ENCODE results near the gene PRR19.

DNA sequence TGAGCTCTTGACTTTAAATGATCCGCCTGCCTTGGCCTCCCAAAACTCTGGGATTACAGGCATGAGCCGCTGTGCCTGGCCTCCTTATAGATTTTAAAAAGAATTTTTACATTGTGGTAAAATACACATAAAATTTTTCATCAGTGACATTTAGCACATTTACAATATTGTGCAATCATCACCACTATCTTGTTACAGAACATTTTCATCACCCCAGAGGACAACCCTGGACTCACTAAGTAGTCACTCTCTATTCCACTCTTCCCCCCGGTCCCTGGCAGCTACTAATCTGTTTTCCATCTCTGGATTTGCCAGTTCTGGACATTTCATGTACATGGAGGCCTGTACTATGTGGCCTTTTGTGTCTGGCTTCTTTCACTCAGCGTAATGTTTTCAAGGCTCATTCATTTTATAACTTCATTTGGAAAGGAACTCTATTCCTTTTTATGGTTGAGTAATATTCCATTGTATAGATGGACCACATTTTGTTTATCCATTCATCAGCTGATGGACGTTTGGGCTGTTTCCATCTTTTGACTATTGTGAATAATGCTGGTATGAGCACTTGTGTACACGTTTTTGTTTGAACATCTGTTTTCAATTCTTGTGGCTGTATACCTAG, 43.4 kb downstream of the PRR19 start:
- TF ChIP-seq, protein P1, sequence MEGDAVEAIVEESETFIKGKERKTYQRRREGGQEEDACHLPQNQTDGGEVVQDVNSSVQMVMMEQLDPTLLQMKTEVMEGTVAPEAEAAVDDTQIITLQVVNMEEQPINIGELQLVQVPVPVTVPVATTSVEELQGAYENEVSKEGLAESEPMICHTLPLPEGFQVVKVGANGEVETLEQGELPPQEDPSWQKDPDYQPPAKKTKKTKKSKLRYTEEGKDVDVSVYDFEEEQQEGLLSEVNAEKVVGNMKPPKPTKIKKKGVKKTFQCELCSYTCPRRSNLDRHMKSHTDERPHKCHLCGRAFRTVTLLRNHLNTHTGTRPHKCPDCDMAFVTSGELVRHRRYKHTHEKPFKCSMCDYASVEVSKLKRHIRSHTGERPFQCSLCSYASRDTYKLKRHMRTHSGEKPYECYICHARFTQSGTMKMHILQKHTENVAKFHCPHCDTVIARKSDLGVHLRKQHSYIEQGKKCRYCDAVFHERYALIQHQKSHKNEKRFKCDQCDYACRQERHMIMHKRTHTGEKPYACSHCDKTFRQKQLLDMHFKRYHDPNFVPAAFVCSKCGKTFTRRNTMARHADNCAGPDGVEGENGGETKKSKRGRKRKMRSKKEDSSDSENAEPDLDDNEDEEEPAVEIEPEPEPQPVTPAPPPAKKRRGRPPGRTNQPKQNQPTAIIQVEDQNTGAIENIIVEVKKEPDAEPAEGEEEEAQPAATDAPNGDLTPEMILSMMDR (conservative IDR thresholded peaks at IDR 0.05; ENCODE audit: low read length) = no peak
- no peak for TF ChIP-seq EZH2phosphoT487 (IDR thresholded peaks at IDR 0.05; ENCODE audit: borderline replicate concordance, low read depth, low read length)
